Activated CD8-positive, alpha-beta T cell treated with anti-CD3 and anti-CD28 coated beads, Interleukin-2, amount 10 ng/mL, durations not matched to agents 7 days and 5 days (primary cell): ENCODE results near the gene NUP210L. TPM values are rescaled to one million over a fixed set of nuclear protein-coding genes. Genes with fewer than 3 reads are reported as not detected.
A peak's percentile ranks its signal among the peaks of the same experiment; 100 is the strongest.

Source experiments
- ATAC-seq: fragments of 150-1000 bp; cut with Tn5 transposase; one replicate; pipeline ENCODE4 v1.10.0; 2021; ENCODE audit warnings: moderate library complexity
- CTCF ChIA-PET: fragments of 350-600 bp; sonication (Branson Sonifier 250); formaldehyde crosslinking; loops from one replicate; lab custom pipeline; 2021; ENCODE audit warnings: antibody characterized with exemption; lab: Charles Lee
- POLR2A ChIA-PET: fragments of 350-600 bp; sonication (Branson Sonifier 250); formaldehyde crosslinking; loops from one replicate; lab custom pipeline; 2021; ENCODE audit warnings: antibody characterized with exemption; lab: Charles Lee
- DNase-seq: peaks from one replicate; pipeline ENCODE4 v3.0.0-alpha.2; 2020
- H3K27ac Mint-ChIP-seq: one replicate; pipeline ENCODE4 v1.8.0; 2021; ENCODE audit warnings: mild to moderate bottlenecking, mixed read lengths
- H3K27me3 Mint-ChIP-seq: one replicate; pipeline ENCODE4 v1.8.0; 2021; ENCODE audit warnings: low read depth, mixed read lengths
- H3K36me3 Mint-ChIP-seq: one replicate; pipeline ENCODE4 v1.8.0; 2021; ENCODE audit warnings: low read depth, mixed read lengths
- H3K4me1 Mint-ChIP-seq: one replicate; pipeline ENCODE4 v1.8.0; 2021; ENCODE audit warnings: low read depth, mixed read lengths
- H3K4me3 Mint-ChIP-seq: one replicate; pipeline ENCODE4 v1.8.0; 2021; ENCODE audit warnings: mild to moderate bottlenecking, mixed read lengths
- H3K9me3 Mint-ChIP-seq: one replicate; pipeline ENCODE4 v1.8.0; 2022; ENCODE audit warnings: mixed read lengths; ENCODE audit not compliant: insufficient read depth
- total RNA-seq, 2 experiments: library from RNA; stranded (reverse); gene quantifications; one replicate each; pipeline ENCODE4 v1.2.3, GENCODE V29; 2021

The NUP210L gene
- total RNA-seq, 2 experiments from 2014 or later = 0.08 to 0.13 TPM

DNA sequence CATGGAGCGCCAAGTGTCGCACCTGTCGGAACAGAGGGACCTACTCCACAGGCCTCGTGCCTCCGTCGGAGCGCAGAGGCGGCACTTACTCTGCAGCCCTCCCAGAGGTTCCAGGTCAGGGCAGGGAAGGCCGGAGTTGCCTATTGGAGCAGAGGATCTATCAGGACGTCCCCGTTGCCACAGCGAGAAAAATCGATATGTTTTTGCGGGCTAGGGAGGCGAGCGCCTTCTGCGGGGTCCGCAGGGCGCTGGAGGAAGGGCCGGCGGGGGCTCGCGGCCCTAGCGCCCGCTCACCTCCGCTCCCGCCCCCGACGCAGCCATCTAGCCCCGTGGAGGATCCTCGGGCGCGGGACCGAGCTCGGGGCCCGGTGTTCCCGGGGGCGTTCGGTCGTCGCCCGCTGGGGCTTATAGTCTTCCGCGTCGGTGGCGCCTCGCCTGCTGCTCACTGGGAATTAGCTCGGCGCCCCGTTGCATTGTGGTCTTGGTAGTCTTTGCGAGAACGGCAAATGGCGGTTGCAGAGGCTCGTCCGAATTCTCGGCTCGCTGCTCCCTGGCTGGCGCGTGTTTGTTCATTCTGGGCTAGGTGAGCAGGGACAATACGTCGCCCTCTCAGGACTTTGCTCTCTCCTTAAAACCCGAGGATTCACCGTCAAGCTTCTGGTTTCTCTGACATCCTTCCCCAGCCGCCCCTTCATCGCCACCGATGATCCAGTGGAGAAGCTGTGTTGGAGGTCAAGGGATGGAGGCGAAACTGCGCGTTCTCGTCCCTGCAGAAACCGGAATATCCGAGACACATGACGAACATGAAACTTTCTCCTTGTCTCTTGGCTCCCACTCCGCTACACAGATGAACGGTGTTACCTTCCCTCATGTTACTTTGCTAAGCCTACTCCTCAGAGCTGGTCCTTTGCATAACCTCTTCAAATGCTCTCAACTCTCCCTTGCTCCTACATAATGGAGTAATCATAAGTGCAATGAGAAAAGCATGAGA is 177.3 kb downstream of the NUP210L start, which contains the start of gene JTB:
TSS of gene JTB (minus strand) at position 425 of the 991 bp plus-strand sequence. CDS start at position 3, 422 bp downstream.
- DNase-seq = peak; percentile 91
- H3K4me1 Mint-ChIP-seq = peaks cover 48% of the 10 kb centered on the region
- peak within 1 kb of the TSS; percentile 93 for H3K27ac Mint-ChIP-seq
- ChIA-PET CTCF (interaction anchor here (0.8 to 5.6 kb wide), 11 partner anchors 9 to 357 kb away, joined by 3 to 74 read pairs (median 5); partner anchors contain the start of genes CREB3L4, CRTC2, DENND4B and RAB13), POLR2A (interaction anchor here (0.6 to 5.0 kb wide), 18 partner anchors 9 to 1632 kb away, joined by 3 to 62 read pairs (median 3); partner anchors contain the start of genes CREB3L4, CRTC2, DENND4B and GATAD2B)
- H3K27me3 Mint-ChIP-seq = no peaks in the 10 kb centered on the region
- peak; percentile 96 for ATAC-seq
- peaks cover 44% of the 10 kb centered on the region for H3K36me3 Mint-ChIP-seq
- no peaks in the 10 kb centered on the region for H3K9me3 Mint-ChIP-seq
- H3K4me3 Mint-ChIP-seq = peak within 1 kb of the TSS; percentile 97

DNA sequence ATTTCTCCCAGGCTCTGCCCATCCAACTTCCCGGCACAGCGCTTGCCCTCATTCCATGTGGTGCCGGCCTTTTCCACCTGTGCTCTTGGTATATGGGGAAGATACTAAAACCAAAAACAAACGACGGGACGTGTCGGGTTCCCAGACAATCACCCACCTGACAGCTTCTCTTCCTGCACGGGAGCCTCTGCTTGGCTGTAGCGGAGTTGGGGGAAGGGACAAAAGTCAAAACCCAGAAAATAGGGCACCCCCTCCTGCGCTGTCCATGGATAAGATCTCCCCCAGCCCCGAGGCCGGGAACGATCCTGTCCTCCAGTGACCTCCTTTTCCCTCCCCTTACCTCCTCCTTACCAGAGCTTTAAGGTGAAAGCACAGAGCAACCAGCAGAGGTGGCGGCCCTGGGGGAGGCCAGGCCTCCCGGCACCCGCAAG is 178.0 kb downstream of the NUP210L start:
- DNase-seq = no peak
- peak overlapping the region; percentile 93 for H3K27ac Mint-ChIP-seq
- no peaks in the 10 kb centered on the region for H3K9me3 Mint-ChIP-seq
- no peak for ATAC-seq
- H3K27me3 Mint-ChIP-seq = no peaks in the 10 kb centered on the region
- H3K36me3 Mint-ChIP-seq = peaks cover 50% of the 10 kb centered on the region
- peaks cover 55% of the 10 kb centered on the region for H3K4me1 Mint-ChIP-seq
- H3K4me3 Mint-ChIP-seq = peak overlapping the region; percentile 97
- POLR2A ChIA-PET = interaction anchor here (0.9 to 5.0 kb wide), 14 partner anchors 10 to 305 kb away, joined by 3 to 62 read pairs (median 6); partner anchors contain the start of genes CREB3L4, CRTC2, DENND4B and RAB13
- CTCF ChIA-PET = interaction anchor here (1.0 to 5.6 kb wide), 8 partner anchors 10 to 358 kb away, joined by 3 to 74 read pairs (median 11); partner anchors contain the start of genes CREB3L4, CRTC2, DENND4B and RAB13

DNA sequence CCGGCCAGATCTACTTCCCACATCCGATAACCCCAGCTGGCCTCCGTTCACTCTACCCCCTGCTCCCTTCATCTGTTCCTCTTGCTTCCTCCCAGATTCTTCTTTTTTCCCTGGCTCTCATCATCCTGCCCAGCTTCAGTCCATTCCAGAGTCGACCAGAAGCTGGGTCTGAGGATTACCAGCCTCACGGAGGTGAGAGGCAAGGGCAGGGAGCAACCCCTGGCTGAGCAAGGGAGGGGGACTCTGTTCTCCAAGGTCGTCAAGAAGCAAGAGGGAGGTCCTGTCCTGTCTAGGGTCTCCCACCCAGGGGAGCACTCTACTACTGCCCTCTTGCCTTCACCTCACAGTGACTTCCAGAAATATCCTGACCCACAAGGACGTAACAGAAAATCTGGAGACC is 181.3 kb downstream of the NUP210L start:
- no peak overlapping the region for H3K27ac Mint-ChIP-seq
- peaks cover 50% of the 10 kb centered on the region for H3K36me3 Mint-ChIP-seq
- DNase-seq = no peak
- no peaks in the 10 kb centered on the region for H3K27me3 Mint-ChIP-seq
- no peaks in the 10 kb centered on the region for H3K9me3 Mint-ChIP-seq
- ATAC-seq = no peak
- CTCF ChIA-PET = interaction anchor here (5.6 kb wide), 1 partner anchor 13 kb away, joined by 74 read pairs; the partner anchor contains the start of gene RAB13
- POLR2A ChIA-PET = interaction anchor here (1.8 kb wide), 1 partner anchor 10 kb away, joined by 4 read pairs; the partner anchor contains the start of gene SLC39A1
- H3K4me1 Mint-ChIP-seq = peaks cover 59% of the 10 kb centered on the region
- no peak overlapping the region for H3K4me3 Mint-ChIP-seq

DNA sequence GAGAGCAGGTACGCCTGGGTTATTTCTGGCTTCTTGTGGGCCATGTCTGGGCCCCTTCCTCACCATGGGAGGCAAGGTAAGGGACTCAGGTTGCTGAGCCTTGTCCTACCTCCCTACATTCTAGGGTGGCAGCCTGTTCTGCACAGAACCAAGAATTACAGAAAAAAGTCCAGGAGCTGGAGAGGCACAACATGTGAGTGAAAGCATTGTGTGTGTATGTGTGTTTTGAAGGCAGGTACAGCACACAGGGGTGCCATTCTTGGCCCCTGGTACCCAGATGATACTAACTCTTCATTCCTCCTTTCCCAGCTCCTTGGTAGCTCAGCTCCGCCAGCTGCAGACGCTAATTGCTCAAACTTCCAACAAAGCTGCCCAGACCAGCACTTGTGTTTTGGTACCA is 181.8 kb downstream of the NUP210L start:
- no peak for DNase-seq
- ChIA-PET POLR2A (interaction anchor here (1.3 to 1.8 kb wide), 2 partner anchors 10 to 18 kb away, joined by 4 to 6 read pairs; partner anchors contain the start of genes RPS27 and SLC39A1), CTCF (no interaction called here)
- Mint-ChIP-seq H3K27me3 (no peaks in the 10 kb centered on the region), H3K36me3 (peaks cover 50% of the 10 kb centered on the region), H3K4me1 (peaks cover 57% of the 10 kb centered on the region), H3K9me3 (no peaks in the 10 kb centered on the region), H3K4me3 (no peak overlapping the region), H3K27ac (no peak overlapping the region)
- no peak for ATAC-seq

DNA sequence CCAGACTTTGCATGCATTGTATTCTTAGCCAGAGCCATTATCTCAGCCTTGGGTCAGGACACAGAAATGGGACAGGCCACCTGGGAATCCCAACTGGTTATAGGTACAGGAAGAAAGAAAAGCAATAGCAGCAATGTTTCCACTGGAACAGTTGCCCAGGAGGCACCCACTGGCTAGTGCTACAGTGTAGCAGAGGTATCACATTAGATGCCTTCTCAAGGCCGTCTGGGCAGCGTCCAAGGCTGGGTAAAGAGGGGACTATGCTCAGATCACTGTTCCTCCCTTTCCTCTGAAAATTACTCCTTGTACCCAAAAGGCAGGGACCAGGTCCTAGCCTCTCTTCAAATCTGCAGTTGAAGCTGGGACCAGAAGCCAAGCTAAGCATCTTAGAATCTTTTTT is 184.5 kb downstream of the NUP210L start:
- Mint-ChIP-seq H3K4me3 (no peak overlapping the region), H3K4me1 (peaks cover 60% of the 10 kb centered on the region), H3K36me3 (peaks cover 36% of the 10 kb centered on the region), H3K9me3 (no peaks in the 10 kb centered on the region), H3K27me3 (no peaks in the 10 kb centered on the region), H3K27ac (no peak overlapping the region)
- no peak for DNase-seq
- ChIA-PET CTCF (interaction anchor here (1.6 kb wide), 1 partner anchor 17 kb away, joined by 5 read pairs; no protein-coding TSS in a partner anchor), POLR2A (interaction anchor here (1.0 kb wide), 2 partner anchors 16 to 20 kb away, joined by 3 read pairs; partner anchors contain the start of genes RAB13 and RPS27)
- ATAC-seq = no peak

DNA sequence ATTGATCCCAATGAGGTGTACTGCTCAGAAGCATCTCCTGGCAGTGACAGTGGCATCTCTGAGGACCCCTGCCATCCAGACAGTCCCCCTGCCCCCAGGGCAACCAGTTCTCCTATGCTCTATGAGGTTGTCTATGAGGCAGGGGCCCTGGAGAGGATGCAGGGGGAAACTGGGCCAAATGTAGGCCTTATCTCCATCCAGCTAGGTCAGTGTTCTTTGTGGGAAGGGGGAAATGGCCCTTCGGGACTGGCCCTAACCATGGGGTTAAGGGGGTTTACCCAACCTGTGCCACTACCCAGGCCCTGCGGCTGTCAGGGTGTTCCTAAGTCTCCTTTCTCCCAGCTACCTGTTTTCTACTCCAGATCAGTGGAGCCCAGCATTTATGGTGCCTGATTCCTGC is 185.9 kb downstream of the NUP210L start:
- H3K36me3 Mint-ChIP-seq = peaks cover 24% of the 10 kb centered on the region
- ChIA-PET POLR2A (interaction anchor here (1.2 to 4.1 kb wide), 3 partner anchors 12 to 22 kb away, joined by 3 to 34 read pairs (median 24); partner anchors contain the start of genes CRTC2, DENND4B and RPS27), CTCF (interaction anchor here (0.8 to 7.4 kb wide), 5 partner anchors 8 to 147 kb away, joined by 3 to 109 read pairs (median 30); partner anchors contain the start of genes CRTC2, JTB and RAB13)
- no peaks in the 10 kb centered on the region for H3K9me3 Mint-ChIP-seq
- H3K27me3 Mint-ChIP-seq = no peaks in the 10 kb centered on the region
- H3K4me3 Mint-ChIP-seq = no peak overlapping the region
- H3K27ac Mint-ChIP-seq = no peak overlapping the region
- ATAC-seq = no peak
- peaks cover 57% of the 10 kb centered on the region for H3K4me1 Mint-ChIP-seq
- DNase-seq = no peak

DNA sequence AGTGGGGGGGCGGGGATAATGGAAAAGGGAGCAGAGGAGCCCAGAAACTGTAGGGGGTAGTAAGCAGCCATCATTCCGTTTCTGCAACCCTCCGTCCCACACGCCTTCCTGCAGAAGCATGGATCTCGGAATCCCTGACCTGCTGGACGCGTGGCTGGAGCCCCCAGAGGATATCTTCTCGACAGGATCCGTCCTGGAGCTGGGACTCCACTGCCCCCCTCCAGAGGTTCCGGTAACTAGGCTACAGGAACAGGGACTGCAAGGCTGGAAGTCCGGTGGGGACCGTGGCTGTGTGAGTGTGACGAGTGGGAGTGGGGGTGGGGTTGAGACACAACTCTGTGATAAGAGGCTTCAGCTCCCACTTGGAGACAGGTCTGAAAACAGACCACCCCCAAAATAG is 186.5 kb downstream of the NUP210L start:
- CTCF ChIA-PET = interaction anchor here (0.8 to 7.4 kb wide), 8 partner anchors 9 to 213 kb away, joined by 3 to 109 read pairs (median 6); partner anchors contain the start of genes CRTC2, JTB, RAB13 and RPS27
- Mint-ChIP-seq H3K27ac (peak overlapping the region; percentile 93), H3K4me1 (peaks cover 61% of the 10 kb centered on the region), H3K27me3 (no peaks in the 10 kb centered on the region), H3K9me3 (no peaks in the 10 kb centered on the region), H3K4me3 (peak overlapping the region; percentile 86), H3K36me3 (peaks cover 19% of the 10 kb centered on the region)
- DNase-seq (no peak), ATAC-seq (no peak)
- POLR2A ChIA-PET = interaction anchor here (1.2 to 4.1 kb wide), 6 partner anchors 9 to 46 kb away, joined by 3 to 62 read pairs (median 24); partner anchors contain the start of genes CRTC2, DENND4B, GATAD2B and JTB

DNA sequence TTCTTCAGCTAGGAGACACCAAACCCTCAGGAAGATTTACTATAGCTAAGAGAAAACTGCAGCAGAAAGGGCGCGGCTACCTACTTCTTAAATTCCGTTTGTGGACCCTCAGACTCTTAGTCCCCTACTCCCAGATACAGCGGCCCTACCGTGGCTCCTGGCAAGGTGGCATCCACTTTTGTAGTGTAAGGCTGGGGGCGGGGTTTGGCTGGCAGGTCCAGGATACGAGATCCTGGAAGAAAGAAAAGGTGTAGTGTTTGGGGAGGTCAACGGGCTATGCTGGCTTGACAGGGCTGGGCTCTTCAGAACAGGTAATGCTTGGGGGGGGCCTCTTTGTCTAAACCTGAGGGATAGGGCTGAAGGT is 186.9 kb downstream of the NUP210L start:
- POLR2A ChIA-PET = interaction anchor here (0.6 to 4.1 kb wide), 23 partner anchors 9 to 428 kb away, joined by 3 to 62 read pairs (median 5); partner anchors contain the start of genes CRTC2, DENND4B, GATAD2B and JTB
- Mint-ChIP-seq H3K4me1 (peaks cover 58% of the 10 kb centered on the region), H3K36me3 (peaks cover 14% of the 10 kb centered on the region), H3K27me3 (no peaks in the 10 kb centered on the region), H3K27ac (peak overlapping the region; percentile 93), H3K4me3 (peak overlapping the region; percentile 86), H3K9me3 (no peaks in the 10 kb centered on the region)
- ATAC-seq = no peak
- DNase-seq = no peak
- CTCF ChIA-PET = interaction anchor here (0.8 to 7.4 kb wide), 12 partner anchors 9 to 296 kb away, joined by 3 to 109 read pairs (median 4); partner anchors contain the start of genes CRTC2, DENND4B, GATAD2B and JTB

DNA sequence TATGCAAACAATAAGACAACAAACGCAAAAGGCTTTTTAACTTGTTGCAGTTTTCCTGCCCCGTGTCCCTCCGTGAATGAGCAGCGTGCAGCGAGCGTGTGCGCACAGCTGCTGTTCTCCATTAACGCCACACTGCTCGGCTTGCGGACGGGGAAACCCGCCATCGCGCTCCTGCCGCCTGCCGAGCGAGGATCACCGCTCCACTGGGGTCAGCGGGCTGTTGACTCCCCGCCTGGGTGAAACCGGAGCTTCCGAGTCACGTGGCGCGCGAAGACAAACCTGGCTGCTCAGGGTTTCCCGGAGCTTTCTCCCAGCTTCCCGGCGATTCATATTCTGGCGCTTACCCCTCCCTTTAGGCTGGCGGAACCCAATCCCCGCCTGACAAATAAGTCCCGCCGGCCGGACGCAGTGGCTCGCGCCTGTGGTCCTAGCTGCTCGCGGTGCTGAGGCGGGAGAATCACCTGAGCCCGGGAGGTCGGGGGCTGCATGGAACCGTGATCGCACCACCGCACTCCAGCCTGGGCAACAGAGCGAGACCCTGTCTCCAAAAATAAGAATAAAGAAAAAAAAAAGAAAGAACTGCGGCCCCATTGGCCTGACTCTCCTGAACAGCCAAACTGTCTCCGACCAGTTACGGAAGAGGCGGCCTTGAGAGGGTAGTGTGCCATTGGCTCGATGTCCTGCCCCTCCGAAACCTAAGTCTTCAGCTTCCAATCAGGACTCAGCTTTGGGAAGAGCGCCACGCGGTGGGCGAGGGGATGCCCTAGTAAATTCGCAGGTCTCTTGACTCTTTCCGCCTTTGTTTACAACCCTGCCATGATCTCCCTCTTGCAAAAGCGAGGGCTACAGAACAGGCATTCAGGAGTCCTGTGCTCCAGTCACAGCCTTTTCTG is 187.5 kb downstream of the NUP210L start, which contains the start of gene CREB3L4:
TSS of gene CREB3L4 (plus strand) at position 796 of the 893 bp plus-strand sequence. CDS start 624 bp downstream, outside the sequence.
- Mint-ChIP-seq H3K27me3 (no peaks in the 10 kb centered on the region), H3K4me1 (peaks cover 58% of the 10 kb centered on the region), H3K36me3 (peaks cover 8% of the 10 kb centered on the region), H3K27ac (peak within 1 kb of the TSS; percentile 93), H3K9me3 (no peaks in the 10 kb centered on the region), H3K4me3 (peak within 1 kb of the TSS; percentile 86)
- ChIA-PET POLR2A (interaction anchor here (0.6 to 4.1 kb wide), 27 partner anchors 10 to 796 kb away, joined by 3 to 62 read pairs (median 4); partner anchors contain the start of genes CHTOP, CRTC2, DENND4B and GATAD2B), CTCF (interaction anchor here (0.8 to 7.4 kb wide), 12 partner anchors 10 to 295 kb away, joined by 3 to 109 read pairs (median 6); partner anchors contain the start of genes CRTC2, DENND4B, GATAD2B and JTB)
- peak; percentile 91 for DNase-seq
- peak; percentile 88 for ATAC-seq
